Measurements from ENCODE around the gene LCP2. TPM values are rescaled to one million over a fixed set of nuclear protein-coding genes. Genes with fewer than 3 reads are reported as not detected.
A peak's percentile ranks its signal among the peaks of the same experiment; 100 is the strongest.

Gene LCP2
- total and polyA plus RNA-seq, 12 donors = 2.4 to 53.7 (median 17.7) TPM

DNA sequence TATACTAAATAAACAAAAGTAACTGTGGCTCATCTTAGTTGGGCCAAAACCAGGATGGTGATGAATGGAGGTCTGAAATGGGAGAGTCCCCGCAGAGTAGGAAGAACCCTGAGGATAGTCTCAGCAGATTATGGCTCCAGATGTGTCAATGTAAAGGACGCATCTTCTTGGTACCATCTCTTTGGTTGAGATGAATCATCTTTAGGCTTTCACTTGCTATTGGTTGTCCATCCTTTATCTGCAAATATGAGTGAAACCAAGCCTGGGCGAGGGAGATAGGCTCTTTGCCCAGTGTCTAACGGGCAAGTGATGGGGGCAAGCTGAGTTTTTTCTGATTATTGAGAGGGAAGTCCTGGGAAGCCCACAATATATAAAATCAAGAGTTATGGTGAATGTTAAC, 19.4 kb upstream of the LCP2 start:
- intact Hi-C loops (cut with DNase I) = no loop called here

DNA sequence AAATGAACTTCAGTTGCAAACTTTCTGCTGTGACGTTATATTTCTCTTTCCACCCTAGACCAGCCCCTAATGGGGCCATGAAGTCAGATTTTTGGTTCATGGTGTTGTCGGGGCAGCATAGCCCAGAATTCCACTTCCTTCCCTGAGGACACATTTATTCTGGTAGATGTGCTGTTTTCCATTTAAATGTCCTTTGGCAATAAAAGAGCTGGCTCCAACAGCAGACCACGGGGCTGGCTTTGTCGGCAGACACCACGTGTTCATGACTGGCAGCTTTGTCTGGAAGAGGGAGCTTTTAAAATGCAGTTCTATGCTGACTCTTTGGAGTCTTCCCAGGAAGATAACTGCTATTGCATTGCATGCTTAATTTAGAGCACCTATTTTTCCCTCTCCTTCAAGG, 17.6 kb upstream of the LCP2 start:
- no peaks in the 10 kb centered on the region for H3K9me3 ChIP-seq (replicated peaks in 1 of 3)
- peak; percentile 50 to 90 (median 72) for DNase-seq
- no peak overlapping the region for H3K4me3 ChIP-seq
- 29 to 48% (median 38%) methylated on average over 5 of the region's 5 CpGs for WGBS, 4 donors
- intact Hi-C loops (cut with DNase I) = no loop called here
- H3K27me3 ChIP-seq = no peaks in the 10 kb centered on the region
- TF ChIP-seq, protein P1, sequence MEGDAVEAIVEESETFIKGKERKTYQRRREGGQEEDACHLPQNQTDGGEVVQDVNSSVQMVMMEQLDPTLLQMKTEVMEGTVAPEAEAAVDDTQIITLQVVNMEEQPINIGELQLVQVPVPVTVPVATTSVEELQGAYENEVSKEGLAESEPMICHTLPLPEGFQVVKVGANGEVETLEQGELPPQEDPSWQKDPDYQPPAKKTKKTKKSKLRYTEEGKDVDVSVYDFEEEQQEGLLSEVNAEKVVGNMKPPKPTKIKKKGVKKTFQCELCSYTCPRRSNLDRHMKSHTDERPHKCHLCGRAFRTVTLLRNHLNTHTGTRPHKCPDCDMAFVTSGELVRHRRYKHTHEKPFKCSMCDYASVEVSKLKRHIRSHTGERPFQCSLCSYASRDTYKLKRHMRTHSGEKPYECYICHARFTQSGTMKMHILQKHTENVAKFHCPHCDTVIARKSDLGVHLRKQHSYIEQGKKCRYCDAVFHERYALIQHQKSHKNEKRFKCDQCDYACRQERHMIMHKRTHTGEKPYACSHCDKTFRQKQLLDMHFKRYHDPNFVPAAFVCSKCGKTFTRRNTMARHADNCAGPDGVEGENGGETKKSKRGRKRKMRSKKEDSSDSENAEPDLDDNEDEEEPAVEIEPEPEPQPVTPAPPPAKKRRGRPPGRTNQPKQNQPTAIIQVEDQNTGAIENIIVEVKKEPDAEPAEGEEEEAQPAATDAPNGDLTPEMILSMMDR (IDR thresholded peaks at IDR 0.05) = no peak
- no peak for TF ChIP-seq POLR2A (IDR thresholded peaks at IDR 0.05)
- H3K36me3 ChIP-seq (replicated peaks in 1 of 2) = no peaks in the 10 kb centered on the region
- peaks cover 10 to 16% of the 10 kb centered on the region in 2 donors for H3K4me1 ChIP-seq (replicated peaks in 1 of 2)
- H3K27ac ChIP-seq = peak overlapping the region in 3 of 5 donors; percentile 25 to 84 (median 71)

More for the DNA sequence above, 19.4 kb upstream of the LCP2 start:
- Histone ChIP-seq H3K27ac (no peak overlapping the region), H3K36me3 (replicated peaks in 1 of 2) (no peaks in the 10 kb centered on the region), H3K4me3 (no peak overlapping the region), H3K27me3 (no peaks in the 10 kb centered on the region), H3K9me3 (replicated peaks in 1 of 3) (no peaks in the 10 kb centered on the region), H3K4me1 (replicated peaks in 1 of 2) (peaks cover 10 to 14% of the 10 kb centered on the region in 2 donors)
- DNase-seq = no peak
- TF ChIP-seq POLR2A (IDR thresholded peaks at IDR 0.05) = no peak
- TF ChIP-seq, protein P1 (IDR thresholded peaks at IDR 0.05) = no peak
- 89 to 97% (median 93%) methylated on average over 4 of the region's 4 CpGs for WGBS, 4 donors

DNA sequence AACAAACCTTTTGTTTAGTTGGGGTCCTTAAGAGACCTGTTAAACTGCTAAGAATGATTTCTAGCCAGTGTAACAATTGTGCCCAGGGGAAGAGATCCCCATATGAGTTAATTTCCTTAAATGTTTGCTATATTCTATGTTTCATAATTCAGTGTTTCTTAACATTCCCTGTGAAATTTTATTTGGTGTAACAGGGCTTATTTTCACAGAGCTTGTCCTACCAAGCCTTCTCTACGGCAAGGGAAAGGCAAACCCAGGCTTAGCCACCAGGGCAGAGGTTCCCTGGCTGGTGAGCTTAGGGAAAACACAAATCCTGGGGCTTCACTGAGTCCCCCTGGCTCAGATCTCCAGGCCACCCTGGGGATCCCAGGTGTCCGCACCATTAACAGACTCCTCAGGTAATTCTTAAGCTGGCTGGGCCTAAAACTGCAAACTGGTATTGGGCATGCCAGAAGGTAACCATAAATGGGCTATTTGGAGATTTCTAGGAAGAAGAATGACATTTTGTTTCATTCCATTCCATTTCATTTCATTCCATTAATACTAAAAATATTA, 17.0 kb upstream of the LCP2 start:
- no peaks in the 10 kb centered on the region for H3K9me3 ChIP-seq (replicated peaks in 1 of 3)
- no peak for DNase-seq
- peaks cover 10 to 16% of the 10 kb centered on the region in 2 donors for H3K4me1 ChIP-seq (replicated peaks in 1 of 2)
- no peaks in the 10 kb centered on the region for H3K27me3 ChIP-seq
- H3K36me3 ChIP-seq (replicated peaks in 1 of 2) = no peaks in the 10 kb centered on the region
- no peak overlapping the region for H3K4me3 ChIP-seq
- TF ChIP-seq POLR2A (IDR thresholded peaks at IDR 0.05) = no peak
- TF ChIP-seq, protein P1 (IDR thresholded peaks at IDR 0.05) = no peak
- peak overlapping the region in 4 of 5 donors; percentile 25 to 84 (median 50) for H3K27ac ChIP-seq
- WGBS, 4 donors = 58 to 94% (median 78%) methylated on average over 2 of the region's 2 CpGs
- intact Hi-C loops (cut with DNase I) = no loop called here

DNA sequence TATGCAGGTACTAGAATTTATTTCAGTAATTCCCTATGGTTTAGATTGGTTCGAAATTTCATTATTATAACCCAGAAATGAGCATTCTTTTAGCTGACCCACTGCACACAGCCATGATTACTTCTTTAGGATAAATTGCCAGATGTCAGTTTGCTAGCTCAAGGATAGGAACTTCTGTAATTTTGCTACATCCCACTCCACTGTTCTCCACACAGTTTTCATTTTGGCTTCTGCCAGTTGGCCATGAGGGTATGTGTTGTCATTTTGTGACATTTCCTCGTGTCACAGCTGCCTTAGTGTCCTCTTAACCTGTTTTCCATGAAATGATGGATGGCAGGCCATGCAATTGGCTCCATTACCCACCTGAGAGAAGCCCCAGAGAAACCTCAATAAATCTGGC, 16.2 kb upstream of the LCP2 start:
- no peaks in the 10 kb centered on the region for H3K9me3 ChIP-seq (replicated peaks in 1 of 3)
- DNase-seq = no peak
- peaks cover 10 to 16% of the 10 kb centered on the region in 2 donors for H3K4me1 ChIP-seq (replicated peaks in 1 of 2)
- no peak overlapping the region for H3K4me3 ChIP-seq
- 64 to 85% (median 70%) methylated on average over 2 of the region's 2 CpGs for WGBS, 4 donors
- H3K27me3 ChIP-seq = no peaks in the 10 kb centered on the region
- intact Hi-C loops (cut with DNase I) = no loop called here
- peak overlapping the region in 1 of 5 donors; percentile 84 for H3K27ac ChIP-seq
- TF ChIP-seq, protein P1 (IDR thresholded peaks at IDR 0.05) = no peak
- no peak for TF ChIP-seq POLR2A (IDR thresholded peaks at IDR 0.05)
- H3K36me3 ChIP-seq (replicated peaks in 1 of 2) = no peaks in the 10 kb centered on the region

Data from adrenal gland (tissue), 12 donors.